ENCODE results near the gene TENM4. TPM values are rescaled to one million over a fixed set of nuclear protein-coding genes. Genes with fewer than 3 reads are reported as not detected.

TENM4 gene
- total and polyA plus RNA-seq, 10 of the 15 experiments (the other 5 are each of a cell fraction or from before 2014, with no cell fraction given): 0.03 to 0.12 (median 0.06) TPM; not detected in 7

- 4% methylated on average over 3 of the region's 3 CpGs for WGBS (ENCODE audit: insufficient coverage, insufficient replicate concordance, low lambda C conversion rate, missing lambda C conversion rate)
- peak; percentile 51 for ATAC-seq
- SMC1A ChIA-PET (ENCODE audit: uncharacterized antibody, unreplicated experiment): interaction anchor here (0.9 to 1.2 kb wide), 3 partner anchors 9 to 214 kb away, joined by 3 to 5 read pairs (median 3); no protein-coding TSS in a partner anchor
Observed at GRCh38 chr11:79052544-79052943, 388.3 kb downstream of the TENM4 start.

More at GRCh38 chr11:79052544-79052943, 388.3 kb downstream of the TENM4 start:
- Histone ChIP-seq H3K36me3 (ENCODE audit: control insufficient read depth in 2 of 2, insufficient read depth in 2 of 2, low read length in 1 of 2) (no peaks in the 10 kb centered on the region; a peak in 1 of 4 replicates), H3K9ac (ENCODE audit: control insufficient read depth, insufficient read depth, low read length) (no peak overlapping the region), H2AFZ (ENCODE audit: control insufficient read depth, low read depth, low read length) (no peak overlapping the region), H3K27me3 (replicated peaks in 1 of 2; ENCODE audit: control insufficient read depth in 2 of 2, insufficient read depth in 2 of 2, low read length in 1 of 2) (no peaks in the 10 kb centered on the region), H3K9me3 (replicated peaks; ENCODE audit: control insufficient read depth, insufficient read depth, low read length) (no peaks in the 10 kb centered on the region), H3K4me1 (ENCODE audit: control insufficient read depth, insufficient read depth, low read length) (no peaks in the 10 kb centered on the region), H4K20me1 (ENCODE audit: control insufficient read depth, insufficient read depth) (no peaks in the 10 kb centered on the region), H3K4me2 (ENCODE audit: control insufficient read depth, insufficient read depth) (no peak overlapping the region), H3K79me2 (ENCODE audit: control insufficient read depth, insufficient read depth, low read length) (no peaks in the 10 kb centered on the region), H3K4me3 (no peak overlapping the region), H3K27ac (ENCODE audit: control insufficient read depth, insufficient read depth) (no peak overlapping the region)
- ChIA-PET RAD21 (ENCODE audit: unreplicated experiment) (interaction anchor here (0.8 to 1.0 kb wide), 3 partner anchors 9 to 48 kb away, joined by 3 read pairs; no protein-coding TSS in a partner anchor), POLR2A (no interaction called here), CTCF (interaction anchor here (1.7 to 2.1 kb wide), 3 partner anchors 10 to 407 kb away, joined by 4 to 8 read pairs (median 5); no protein-coding TSS in a partner anchor)
- in situ Hi-C loops (cut with MboI) (no loop called here), intact Hi-C loops (cut with micrococcal nuclease; ENCODE audit: unreplicated experiment) (no loop called here)
- DNase-seq (ENCODE audit: low read depth, low spot score) (no peak), FAIRE-seq (no peak)
- no TSS peak for BruUV-seq (replicated peaks)
- TF ChIP-seq MYC (IDR thresholded peaks at IDR 0.05; ENCODE audit: insufficient read depth, insufficient read length, insufficient replicate concordance, low read length, severe bottlenecking) (no peak), SIX5 (IDR thresholded peaks at IDR 0.05; ENCODE audit: low read depth, low read length, severe bottlenecking) (no peak), CTCF (IDR thresholded peaks at IDR 0.05 in 2 of 3, conservative IDR thresholded peaks at IDR 0.05 in 1 of 3; ENCODE audit: control insufficient read depth in 2 of 3, extremely low read depth in 1 of 3, insufficient read depth in 1 of 3, low read depth in 3 of 3, low read length in 3 of 3) (peak in 2 of 3 experiments; percentile 14 to 19; a peak in 2 of 6 replicates)
